ENCODE data around the gene NDUFS2.
"Not testable (repeated sequence)": the region's sequence is repeated elsewhere in the genome, so short reads cannot be mapped to it uniquely, and the experiment has no call there.

- TF ChIP-seq, protein P1, sequence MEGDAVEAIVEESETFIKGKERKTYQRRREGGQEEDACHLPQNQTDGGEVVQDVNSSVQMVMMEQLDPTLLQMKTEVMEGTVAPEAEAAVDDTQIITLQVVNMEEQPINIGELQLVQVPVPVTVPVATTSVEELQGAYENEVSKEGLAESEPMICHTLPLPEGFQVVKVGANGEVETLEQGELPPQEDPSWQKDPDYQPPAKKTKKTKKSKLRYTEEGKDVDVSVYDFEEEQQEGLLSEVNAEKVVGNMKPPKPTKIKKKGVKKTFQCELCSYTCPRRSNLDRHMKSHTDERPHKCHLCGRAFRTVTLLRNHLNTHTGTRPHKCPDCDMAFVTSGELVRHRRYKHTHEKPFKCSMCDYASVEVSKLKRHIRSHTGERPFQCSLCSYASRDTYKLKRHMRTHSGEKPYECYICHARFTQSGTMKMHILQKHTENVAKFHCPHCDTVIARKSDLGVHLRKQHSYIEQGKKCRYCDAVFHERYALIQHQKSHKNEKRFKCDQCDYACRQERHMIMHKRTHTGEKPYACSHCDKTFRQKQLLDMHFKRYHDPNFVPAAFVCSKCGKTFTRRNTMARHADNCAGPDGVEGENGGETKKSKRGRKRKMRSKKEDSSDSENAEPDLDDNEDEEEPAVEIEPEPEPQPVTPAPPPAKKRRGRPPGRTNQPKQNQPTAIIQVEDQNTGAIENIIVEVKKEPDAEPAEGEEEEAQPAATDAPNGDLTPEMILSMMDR (IDR thresholded peaks at IDR 0.05), result not testable (repeated sequence)
- TF ChIP-seq EP300, POLR2A, POLR2AphosphoS5 (IDR thresholded peaks at IDR 0.05): not testable (repeated sequence)
These were observed 22.5 kb downstream of the NDUFS2 start for GRCh38 chr1:161224695-161225087.

Data from upper lobe of left lung (tissue), 4 donors.